Activated T-helper 2 cell treated with anti-CD3 and anti-CD28 coated beads, Interferon-gamma antibody, Interleukin-2, Interleukin-4, amounts not matched to agents 10 μg/mL and 5 μg/mL and 100 μg/mL, durations not matched to agents 14 hours and 24 hours and 36 hours (primary cell): Measurements from ENCODE around the gene CAGE1. TPM values are rescaled to one million over a fixed set of nuclear protein-coding genes. Genes with fewer than 3 reads are reported as not detected.

Source experiments
- DNase-seq: peaks from one replicate; pipeline ENCODE4 v3.0.0; 2021; ENCODE audit warnings: low spot score
- H3K27ac Mint-ChIP-seq: one replicate; pipeline ENCODE4 v1.8.0; 2021; ENCODE audit warnings: mixed read lengths
- H3K27me3 Mint-ChIP-seq: one replicate; pipeline ENCODE4 v1.8.0; 2021; ENCODE audit warnings: low read depth, mixed read lengths
- H3K36me3 Mint-ChIP-seq: one replicate; pipeline ENCODE4 v1.8.0; 2021; ENCODE audit warnings: low read depth, mixed read lengths
- H3K4me1 Mint-ChIP-seq: one replicate; pipeline ENCODE4 v1.8.0; 2021; ENCODE audit warnings: low read depth, mixed read lengths
- H3K4me3 Mint-ChIP-seq: one replicate; pipeline ENCODE4 v1.8.0; 2021; ENCODE audit warnings: low read depth, mild to moderate bottlenecking, moderate library complexity, mixed read lengths
- H3K9me3 Mint-ChIP-seq: one replicate; pipeline ENCODE4 v1.8.0; 2021; ENCODE audit warnings: mixed read lengths
- intact Hi-C: fragments of 100-400 bp; cut with micrococcal nuclease; formaldehyde crosslinking; loops from one replicate; pipeline ENCODE4 v1.15.1; 2023
- total RNA-seq: library from RNA; stranded (reverse); gene quantifications from 2 replicates; pipeline ENCODE4 v1.2.3, GENCODE V29; 2022

CAGE1 gene
- total RNA-seq, 1 donor from 2014 or later, result 0.16 TPM

GRCh38 chr6:7283676-7284075, 105.9 kb downstream of the CAGE1 start:
- intact Hi-C loops, result no loop called here
- peaks cover 56% of the 10 kb centered on the region for H3K36me3 Mint-ChIP-seq
- H3K9me3 Mint-ChIP-seq, result no peaks in the 10 kb centered on the region
- no peak overlapping the region for H3K27ac Mint-ChIP-seq
- H3K4me3 Mint-ChIP-seq, result no peak overlapping the region
- DNase-seq, result no peak
- H3K27me3 Mint-ChIP-seq, result no peaks in the 10 kb centered on the region
- peaks cover 15% of the 10 kb centered on the region for H3K4me1 Mint-ChIP-seq

- H3K9me3 Mint-ChIP-seq, result no peaks in the 10 kb centered on the region
- H3K27me3 Mint-ChIP-seq, result no peaks in the 10 kb centered on the region
Measured at GRCh38 chr6:7282097-7282906, 107.2 kb downstream of the CAGE1 start.

More at GRCh38 chr6:7282097-7282906, 107.2 kb downstream of the CAGE1 start:
- H3K36me3 Mint-ChIP-seq, result peaks cover 42% of the 10 kb centered on the region
- peak overlapping the region; percentile 53 for H3K27ac Mint-ChIP-seq
- peaks cover 15% of the 10 kb centered on the region for H3K4me1 Mint-ChIP-seq
- intact Hi-C loops, result no loop called here
- no peak overlapping the region for H3K4me3 Mint-ChIP-seq
- DNase-seq, result no peak

Other genes starting within 250 kb of the CAGE1 start
- 196 and 203 TPM in 2 replicates for gene SSR1, start 76.5 kb downstream of the CAGE1 start, total RNA-seq
- 44.4 and 53.3 TPM in 2 replicates for gene RIOK1, start 66 bp upstream of the CAGE1 start, total RNA-seq
- 0.02 TPM in 2 replicates for gene DSP, start 151.9 kb upstream of the CAGE1 start, total RNA-seq
- gene SNRNP48, start 200.5 kb upstream of the CAGE1 start, total RNA-seq, result 16.8 and 17.7 TPM in 2 replicates